RWPE2 (cell line): Measurements from ENCODE around the gene MRPL44.
"Not testable (repeated sequence)": the region's sequence is repeated elsewhere in the genome, so short reads cannot be mapped to it uniquely, and the experiment has no call there.

Source experiments
- ATAC-seq: fragments of 200-7000 bp; cut with Tn5 transposase; 3 replicates; pipeline ENCODE4 v1.9.1; 2021; ENCODE audit warnings: low read depth
- DNase-seq: peaks from one replicate; pipeline ENCODE4 v3.0.0-alpha.2; 2020; ENCODE audit warnings: low spot score
- H3K27ac ChIP-seq: fragments of 450-650 bp; 2 replicates; pipeline ENCODE4 v1.5.1; 2017; ENCODE audit warnings: mild to moderate bottlenecking; ENCODE audit not compliant: poor library complexity, severe bottlenecking
- H3K27me3 ChIP-seq: fragments of 250-450 bp; sonication (Bioruptor Pico); 2 replicates; pipeline ENCODE4 v1.5.1; 2021; ENCODE audit warnings: mild to moderate bottlenecking, moderate library complexity; ENCODE audit not compliant: insufficient read depth, poor library complexity, severe bottlenecking
- H3K36me3 ChIP-seq: fragments of 250-450 bp; sonication (Bioruptor Pico); 2 replicates; pipeline ENCODE4 v1.5.1; 2020; ENCODE audit warnings: low read depth, mild to moderate bottlenecking, moderate library complexity
- H3K4me1 ChIP-seq: fragments of 250-450 bp; sonication (Bioruptor Pico); 2 replicates; pipeline ENCODE4 v1.5.1; 2021; ENCODE audit warnings: mild to moderate bottlenecking, moderate library complexity; ENCODE audit not compliant: insufficient read depth, poor library complexity, severe bottlenecking
- H3K4me3 ChIP-seq: fragments of 250-450 bp; sonication (Bioruptor Pico); 2 replicates; pipeline ENCODE4 v1.5.1; 2021; ENCODE audit warnings: mild to moderate bottlenecking, moderate library complexity; ENCODE audit not compliant: severe bottlenecking
- H3K9me3 ChIP-seq: fragments of 250-450 bp; sonication (Bioruptor Pico); 2 replicates; pipeline ENCODE4 v1.5.1; 2021; ENCODE audit warnings: mild to moderate bottlenecking, moderate library complexity; ENCODE audit not compliant: severe bottlenecking
- TF ChIP-seq, protein P1 (sequence below): fragments of 450-650 bp; IDR thresholded peaks from one replicate; pipeline ENCODE4 v1.5.1; 2017; ENCODE audit warnings: mild to moderate bottlenecking, moderate library complexity; ENCODE audit not compliant: poor library complexity, severe bottlenecking

The MRPL44 gene

GRCh38 chr2:223936862-223937326 is 20.4 kb upstream of the MRPL44 start:
- Histone ChIP-seq H3K9me3 (no peaks in the 10 kb centered on the region), H3K4me3 (no peak overlapping the region), H3K27ac (no peak overlapping the region), H3K27me3 (no peaks in the 10 kb centered on the region), H3K36me3 (peaks cover 8% of the 10 kb centered on the region), H3K4me1 (peaks cover 34% of the 10 kb centered on the region)
- ATAC-seq, result no peak
- DNase-seq, result no peak
- TF ChIP-seq, protein P1, sequence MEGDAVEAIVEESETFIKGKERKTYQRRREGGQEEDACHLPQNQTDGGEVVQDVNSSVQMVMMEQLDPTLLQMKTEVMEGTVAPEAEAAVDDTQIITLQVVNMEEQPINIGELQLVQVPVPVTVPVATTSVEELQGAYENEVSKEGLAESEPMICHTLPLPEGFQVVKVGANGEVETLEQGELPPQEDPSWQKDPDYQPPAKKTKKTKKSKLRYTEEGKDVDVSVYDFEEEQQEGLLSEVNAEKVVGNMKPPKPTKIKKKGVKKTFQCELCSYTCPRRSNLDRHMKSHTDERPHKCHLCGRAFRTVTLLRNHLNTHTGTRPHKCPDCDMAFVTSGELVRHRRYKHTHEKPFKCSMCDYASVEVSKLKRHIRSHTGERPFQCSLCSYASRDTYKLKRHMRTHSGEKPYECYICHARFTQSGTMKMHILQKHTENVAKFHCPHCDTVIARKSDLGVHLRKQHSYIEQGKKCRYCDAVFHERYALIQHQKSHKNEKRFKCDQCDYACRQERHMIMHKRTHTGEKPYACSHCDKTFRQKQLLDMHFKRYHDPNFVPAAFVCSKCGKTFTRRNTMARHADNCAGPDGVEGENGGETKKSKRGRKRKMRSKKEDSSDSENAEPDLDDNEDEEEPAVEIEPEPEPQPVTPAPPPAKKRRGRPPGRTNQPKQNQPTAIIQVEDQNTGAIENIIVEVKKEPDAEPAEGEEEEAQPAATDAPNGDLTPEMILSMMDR, result no peak

GRCh38 chr2:223937535-223937934 is 19.7 kb upstream of the MRPL44 start:
- no peak overlapping the region for H3K27ac ChIP-seq
- no peak for DNase-seq
- H3K36me3 ChIP-seq, result peaks cover 8% of the 10 kb centered on the region
- no peaks in the 10 kb centered on the region for H3K9me3 ChIP-seq
- H3K4me1 ChIP-seq, result peaks cover 38% of the 10 kb centered on the region
- no peak overlapping the region for H3K4me3 ChIP-seq
- TF ChIP-seq, protein P1, result no peak
- no peak for ATAC-seq
- H3K27me3 ChIP-seq, result no peaks in the 10 kb centered on the region

DNA sequence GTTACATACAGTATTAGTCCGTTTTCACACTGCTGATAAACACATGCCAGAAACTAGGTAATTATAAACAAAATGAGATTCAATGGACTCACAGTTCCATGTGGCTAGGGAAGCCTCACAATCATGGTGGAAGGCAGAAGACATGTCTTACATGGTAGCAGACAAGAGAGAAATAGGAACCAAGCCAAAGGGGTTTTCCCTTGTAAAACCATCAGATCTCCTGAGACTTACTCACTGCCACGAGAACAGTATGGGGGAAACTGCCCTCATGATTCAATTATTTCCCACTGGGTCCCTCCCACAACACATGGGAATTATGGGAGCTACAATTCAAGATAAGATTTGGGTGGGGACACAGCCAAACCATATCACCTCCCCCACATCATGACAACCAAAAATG is 17.8 kb upstream of the MRPL44 start:
- DNase-seq, ATAC-seq, H3K4me3 ChIP-seq, H3K27me3 ChIP-seq, H3K36me3 ChIP-seq, H3K9me3 ChIP-seq, H3K27ac ChIP-seq: not testable (repeated sequence)
- H3K4me1 ChIP-seq, result peaks cover 43% of the 10 kb centered on the region

GRCh38 chr2:223941579-223942277 is 15.5 kb upstream of the MRPL44 start:
- ATAC-seq (peak; percentile 46), DNase-seq (no peak)
- Histone ChIP-seq H3K27ac (peak overlapping the region; percentile 73), H3K27me3 (no peaks in the 10 kb centered on the region), H3K36me3 (peaks cover 8% of the 10 kb centered on the region), H3K9me3 (no peaks in the 10 kb centered on the region), H3K4me3 (no peak overlapping the region), H3K4me1 (peaks cover 38% of the 10 kb centered on the region)
- TF ChIP-seq, protein P1, result no peak

- peak overlapping the region; percentile 85 for H3K4me3 ChIP-seq
- TF ChIP-seq, protein P1, result no peak
- no peaks in the 10 kb centered on the region for H3K9me3 ChIP-seq
- no peaks in the 10 kb centered on the region for H3K27me3 ChIP-seq
- no peak for DNase-seq
- ATAC-seq, result no peak
- peak overlapping the region; percentile 73 for H3K27ac ChIP-seq
- peaks cover 24% of the 10 kb centered on the region for H3K4me1 ChIP-seq
- peaks cover 8% of the 10 kb centered on the region for H3K36me3 ChIP-seq
Measured at GRCh38 chr2:223943135-223943534, 14.1 kb upstream of the MRPL44 start.
